K562 (cell line): ENCODE results near the gene TRAIP. TPM values are rescaled to one million over a fixed set of nuclear protein-coding genes. Genes with fewer than 3 reads are reported as not detected.

ENCODE experiments used
- ATAC-seq: fragments of 200-7000 bp; cut with Tn5 transposase; 3 replicates; pipeline ENCODE4 v1.9.1; 2020; ENCODE audit warnings: moderate library complexity
- BruUV-seq: library from RNA; stranded (reverse); fragments of 400-500 nt; replicated peaks from 2 replicates; lab custom pipeline; 2021; lab: Mats Ljungman, UMichigan
- CTCF ChIA-PET: fragments of 300-600 bp; formaldehyde crosslinking; extraction: SDS; loops from one replicate; lab custom pipeline; 2021; ENCODE audit warnings: low intra/inter-chr PET ratio; lab: Yijun Ruan, JAX
- POLR2A ChIA-PET: fragments of 300-600, 350-650 bp; sonication (Branson Sonifier 250); formaldehyde crosslinking; extraction: SDS; loops from one replicate; lab custom pipeline; 2021; ENCODE audit warnings: antibody characterized with exemption, inconsistent platforms; lab: Yijun Ruan, JAX
- DNase-seq, 4 experiments: peaks; one replicate each; pipeline versions ENCODE4 v3.0.0 to v3.0.0-alpha.2; 2011 to 2018; ENCODE audit warnings: low spot score in 3 of 4, mixed read lengths in 3 of 4; ENCODE audit errors: extremely low read depth in 1 of 4
- FAIRE-seq: peaks from 2 replicates; lab custom pipeline; 2011; peaks lifted over from hg19 to GRCh38; lab: Jason Lieb, UNC
- H2AFZ ChIP-seq: 2 replicates; pipeline ENCODE4 v1.6.0; 2011; ENCODE audit warnings: low read depth, low read length, control low read depth, inconsistent platforms
- H3K27ac ChIP-seq: fragments of 200-600 bp; 3 replicates; pipeline ENCODE4 v1.8.0; 2011; ENCODE audit warnings: low read depth, mild to moderate bottlenecking, control low read depth, inconsistent platforms, low read length, moderate library complexity, mixed read lengths; ENCODE audit errors: extremely low read depth
- H3K27me3 ChIP-seq, 2 experiments: fragments of 300-600 bp in 1 of 2; 2 replicates in 1 of 2; 3 replicates in 1 of 2; pipeline versions ENCODE4 v1.6.0 to v1.8.0; 2011; ENCODE audit warnings: inconsistent platforms in 2 of 2, low read length in 2 of 2, mild to moderate bottlenecking in 1 of 2, mixed read lengths in 1 of 2, moderate library complexity in 1 of 2; ENCODE audit not compliant: control insufficient read depth in 2 of 2, insufficient read depth in 2 of 2
- H3K36me3 ChIP-seq: fragments of 300-600 bp; 3 replicates; pipeline ENCODE4 v1.8.0; 2011; ENCODE audit warnings: mild to moderate bottlenecking, low read length, inconsistent platforms; ENCODE audit not compliant: control insufficient read depth, insufficient read depth
- H3K4me1 ChIP-seq, 2 experiments: fragments of 200-600 bp in 1 of 2; replicated peaks in 1 of 2; 2 replicates in 1 of 2; 3 replicates in 1 of 2; pipeline versions ENCODE4 v1.5.1 to v1.8.0; 2011; ENCODE audit warnings: inconsistent platforms in 2 of 2, low read length in 2 of 2, mild to moderate bottlenecking in 1 of 2, mixed read lengths in 1 of 2, moderate library complexity in 1 of 2; ENCODE audit not compliant: control insufficient read depth in 2 of 2, insufficient read depth in 2 of 2
- H3K4me2 ChIP-seq: 2 replicates; pipeline ENCODE4 v1.6.1; 2011; ENCODE audit warnings: low read length, control low read depth, inconsistent platforms, mixed read lengths; ENCODE audit not compliant: insufficient read depth
- H3K4me3 ChIP-seq: fragments of 200-600 bp; sonication (generic), shearing (Covaris generic); 2 replicates; pipeline ENCODE4 v1.5.1; 2016; ENCODE audit warnings: control low read depth, inconsistent platforms
- H3K79me2 ChIP-seq: fragments of 200-600 bp; 3 replicates; pipeline ENCODE4 v1.8.0; 2011; ENCODE audit warnings: low read length, inconsistent platforms; ENCODE audit not compliant: control insufficient read depth, insufficient read depth
- H3K9ac ChIP-seq, 2 experiments: 2 replicates each; pipeline versions ENCODE4 v1.6.0 to v1.6.1; 2011; ENCODE audit warnings: low read depth in 2 of 2, low read length in 2 of 2, control low read depth in 1 of 2, inconsistent platforms in 1 of 2, mild to moderate bottlenecking in 1 of 2, mixed read lengths in 1 of 2; ENCODE audit not compliant: insufficient read depth in 1 of 2
- H3K9me1 ChIP-seq: one replicate; pipeline ENCODE4 v1.6.0; 2011; ENCODE audit warnings: inconsistent platforms, mild to moderate bottlenecking, low read length, moderate library complexity; ENCODE audit not compliant: control insufficient read depth, insufficient read depth
- H3K9me3 ChIP-seq: replicated peaks from 2 replicates; pipeline ENCODE4 v1.5.1; 2011; ENCODE audit warnings: low read depth, low read length, inconsistent platforms; ENCODE audit not compliant: control insufficient read depth, insufficient read depth
- H4K20me1 ChIP-seq: replicated peaks from 2 replicates; pipeline ENCODE4 v1.6.1; 2011; ENCODE audit warnings: low read length, inconsistent platforms, mixed read lengths; ENCODE audit not compliant: control insufficient read depth, insufficient read depth
- BDP1 ChIP-seq: IDR thresholded peaks from 3 replicates; pipeline ENCODE4 v1.6.1; 2011; ENCODE audit not compliant: insufficient read length, insufficient read depth
- CBX3 ChIP-seq, 2 experiments: IDR thresholded peaks; 1 replicate in 1 of 2; 2 replicates in 1 of 2; pipeline ENCODE4 v1.6.1; 2012; ENCODE audit warnings: inconsistent platforms in 2 of 2, low read length in 2 of 2, borderline replicate concordance in 1 of 2, control low read depth in 1 of 2
- DACH1 ChIP-seq: fragments of 450-650 bp; IDR thresholded peaks from 2 replicates; pipeline ENCODE4 v1.6.1; 2018; ENCODE audit not compliant: partially characterized antibody
- ELF2 ChIP-seq: fragments of 250-450 bp; sonication (Bioruptor Pico); IDR thresholded peaks from 2 replicates; pipeline ENCODE4 v1.5.0; 2021; ENCODE audit warnings: mild to moderate bottlenecking
- EWSR1 ChIP-seq: fragments of 450-650 bp; IDR thresholded peaks from 2 replicates; pipeline ENCODE4 v1.6.1; 2018; ENCODE audit warnings: borderline replicate concordance, mild to moderate bottlenecking, low read depth, moderate library complexity; ENCODE audit not compliant: partially characterized antibody
- HSF4 ChIP-seq: fragments of 250-450 bp; sonication (Bioruptor Pico); IDR thresholded peaks from 2 replicates; pipeline ENCODE4 v2.1.2; 2022; ENCODE audit warnings: mild to moderate bottlenecking, moderate library complexity, borderline replicate concordance
- LEF1 ChIP-seq: fragments of 450-650 bp; IDR thresholded peaks from 2 replicates; pipeline ENCODE4 v1.6.1; 2016; ENCODE audit warnings: mild to moderate bottlenecking
- NR0B1 ChIP-seq: fragments of 450-650 bp; IDR thresholded peaks from one replicate; pipeline ENCODE4 v1.6.1; 2018; ENCODE audit warnings: mild to moderate bottlenecking, moderate library complexity; ENCODE audit not compliant: partially characterized antibody
- NR1H2 ChIP-seq: sonication (generic); formaldehyde crosslinking; IDR thresholded peaks from 2 replicates; pipeline ENCODE4 v1.4.0; 2020; ENCODE audit warnings: mild to moderate bottlenecking, missing genetic modification reagents
- PATZ1 ChIP-seq: fragments of 250-450 bp; sonication (Bioruptor Pico); IDR thresholded peaks from 2 replicates; pipeline ENCODE4 v1.5.0; 2020; ENCODE audit warnings: mild to moderate bottlenecking, borderline replicate concordance
- PHB2 ChIP-seq: fragments of 450-650 bp; IDR thresholded peaks from 2 replicates; pipeline ENCODE4 v1.6.1; 2017; ENCODE audit warnings: low read depth
- POLR2A ChIP-seq: fragments of 450-650 bp; conservative IDR thresholded peaks from 2 replicates; pipeline ENCODE4 v1.6.1; 2016
- TFAP4 ChIP-seq: sonication (generic); formaldehyde crosslinking; IDR thresholded peaks from 2 replicates; pipeline ENCODE4 v1.8.0; 2022; ENCODE audit warnings: missing genetic modification reagents, mild to moderate bottlenecking, moderate library complexity, borderline replicate concordance
- ZNF507 ChIP-seq: conservative IDR thresholded peaks from 2 replicates; pipeline ENCODE4 v1.6.1; 2017; ENCODE audit warnings: missing genetic modification characterization, missing compliant biosample characterization
- ZNF583 ChIP-seq: fragments of 250-450 bp; sonication (Bioruptor Pico); IDR thresholded peaks from 2 replicates; pipeline ENCODE4 v1.4.0; 2020
- ZNF589 ChIP-seq: fragments of 200-800 bp; sonication (Bioruptor generic); IDR thresholded peaks from 2 replicates; pipeline ENCODE4 v1.6.1; 2016; ENCODE audit warnings: low read depth, missing genetic modification characterization, missing compliant biosample characterization
- ZNF75A ChIP-seq: fragments of 450-650 bp; formaldehyde crosslinking; IDR thresholded peaks from 2 replicates; pipeline ENCODE4 v1.4.0; 2020; ENCODE audit warnings: mild to moderate bottlenecking
- ZNF778 ChIP-seq: fragments of 450-650 bp; formaldehyde crosslinking; IDR thresholded peaks from 2 replicates; pipeline ENCODE4 v1.4.0; 2020; ENCODE audit warnings: mild to moderate bottlenecking, moderate library complexity
- ZSCAN32 ChIP-seq: fragments of 450-650 bp; formaldehyde crosslinking; IDR thresholded peaks from 2 replicates; pipeline ENCODE4 v1.4.0; 2020; ENCODE audit warnings: mild to moderate bottlenecking, moderate library complexity
- WGBS: fragments of 100-300 bp; shearing (Covaris generic); methylation state at CpG from one replicate; pipeline ENCODE4 v1.1.6; 2016; ENCODE audit warnings: low coverage, mixed read lengths; ENCODE audit not compliant: insufficient coverage; ENCODE audit errors: missing lambda C conversion rate; 5-methylcytosine and 5-hydroxymethylcytosine counted together
- in situ Hi-C: fragments of 300-500 bp; cut with MboI; formaldehyde crosslinking; loops from 4 replicates; pipeline ENCODE4 v1.15.0; 2018; ENCODE audit warnings: inconsistent platforms, mixed read lengths
- intact Hi-C: fragments of 100-400 bp; cut with micrococcal nuclease; formaldehyde crosslinking; loops from 2 replicates; pipeline ENCODE4 v1.14.2; 2022
- polyA plus RNA-seq, 8 experiments: library from polyadenylated mRNA; depleted of rRNA in 4 of 8; stranded (reverse) in 5 of 8; unstranded in 3 of 8; fragments of >200 nt; fragmentation: Nextera tagmentation in 2 of 8; fragmentation: Illumina TruSeq in 1 of 8; extraction: Ambion mirVana in 2 of 8; extraction: Trizol in 1 of 8; gene quantifications; 2 replicates each; pipeline versions ENCODE4 v1.2.1 to v1.2.3, GENCODE V29; 2011 to 2014; ENCODE audit warnings: inconsistent platforms in 1 of 8, missing spikeins in 1 of 8
- total RNA-seq, 7 experiments: library from RNA; depleted of rRNA in 6 of 7; stranded (reverse); fragments of >200 nt in 6 of 7; fragmentation: Illumina TruSeq in 2 of 7; extraction: Trizol in 2 of 7; gene quantifications; 2 replicates each; pipeline versions ENCODE4 v1.2.1 to v1.2.3, GENCODE V29; 2011 to 2021; ENCODE audit warnings: low replicate concordance in 1 of 7

Gene TRAIP
- total and polyA plus RNA-seq, 9 of the 15 experiments (the other 6 are each of a cell fraction or from before 2014, with no cell fraction given): 14.3 to 38.6 (median 21.2) TPM

GRCh38 chr3:49786357-49787181 lies 69.8 kb downstream of the TRAIP start, which contains the start of gene IP6K1:
IP6K1 (minus strand) TSS chr3:49786542; CDS start chr3:49748040, 38,502 bp downstream.
- no TSS peak for BruUV-seq
- TF ChIP-seq ZNF507 (tag) (no peak), CBX3 (IDR thresholded peaks at IDR 0.05; ENCODE audit: borderline replicate concordance in 1 of 2, low read length in 2 of 2) (no peak), NR0B1 (no peak), ZNF583 (CRISPR knock-in tag) (peak; percentile 64; the same call in 1 of the 2 replicates), PATZ1 (CRISPR knock-in tag) (no peak), PHB2 (no peak), ZNF778 (CRISPR knock-in tag) (no peak), POLR2A (peak; percentile 87), DACH1 (no peak), LEF1 (0 out of 2 replicates have a peak, but pooled peaks have one; percentile 37), ZNF589 (CRISPR knock-in tag) (peak; percentile 59; the same call in 1 of the 2 replicates), EWSR1 (no peak), ZSCAN32 (0 out of 2 replicates have a peak, but pooled peaks have one; percentile 47), ELF2 (CRISPR knock-in tag) (no peak), TFAP4 (CRISPR knock-in tag) (peak; percentile 61; the same call in 1 of the 2 replicates), BDP1 (no peak), NR1H2 (CRISPR knock-in tag) (no peak), ZNF75A (CRISPR knock-in tag) (no peak), HSF4 (CRISPR knock-in tag) (no peak; the same call in 1 of the 2 replicates)

More at GRCh38 chr3:49786357-49787181, 69.8 kb downstream of the TRAIP start, which contains the start of gene IP6K1:
- peak within 1 kb of the TSS; percentile 84 for H3K4me3 ChIP-seq
- peak within 1 kb of the TSS; percentile 82 for H2AFZ ChIP-seq
- no peaks in the 10 kb centered on the region for H3K9me3 ChIP-seq
- intact Hi-C loops (no loop called here), in situ Hi-C loops (no loop called here)
- H4K20me1 ChIP-seq: no peaks in the 10 kb centered on the region
- H3K9me1 ChIP-seq: no peaks in the 10 kb centered on the region
- ChIA-PET CTCF (no interaction called here), POLR2A (interaction anchor here (0.6 to 2.8 kb wide), 9 partner anchors 9 to 457 kb away, joined by 3 to 16 read pairs (median 4); partner anchors contain the start of genes DAG1 and INKA1)
- ATAC-seq (peak; percentile 98), DNase-seq (peak; percentile 97 to 99 (median 98)), FAIRE-seq (peak; percentile 98)
- H3K79me2 ChIP-seq: peaks cover 45% of the 10 kb centered on the region
- 0% methylated on average over 32 of the region's 55 CpGs for WGBS
- H3K9ac ChIP-seq: peak within 1 kb of the TSS; percentile 90 to 96
- H3K27me3 ChIP-seq: no peaks in the 10 kb centered on the region
- peaks cover 12 to 23% of the 10 kb centered on the region in 2 experiments; a peak in 4 of 5 replicates for H3K4me1 ChIP-seq
- peaks cover 20% of the 10 kb centered on the region; the same call in 2 of the 3 replicates for H3K36me3 ChIP-seq
- H3K27ac ChIP-seq: peak within 1 kb of the TSS; percentile 91
- peak within 1 kb of the TSS; percentile 90 for H3K4me2 ChIP-seq
